Choroid plexus epithelial cell (primary cell): Measurements from ENCODE around the gene AMFR.
A peak's percentile ranks its signal among the peaks of the same experiment; 100 is the strongest.
"Not testable (repeated sequence)": the region's sequence is repeated elsewhere in the genome, so short reads cannot be mapped to it uniquely, and the experiment has no call there.

Experiments used
- DNase-seq: peaks from one replicate; pipeline ENCODE4 v3.0.0-alpha.2; 2010; ENCODE audit warnings: low read depth
- H3K4me3 ChIP-seq: 2 replicates; pipeline ENCODE4 v1.5.1; 2011; ENCODE audit warnings: low read depth, mild to moderate bottlenecking, control low read depth, low read length, moderate library complexity
- CTCF ChIP-seq: conservative IDR thresholded peaks from 2 replicates; pipeline ENCODE4 v1.5.1; 2011; ENCODE audit warnings: low read depth, mild to moderate bottlenecking, control low read depth, inconsistent platforms, low read length, moderate library complexity

Gene AMFR

GRCh38 chr16:56409195-56409594 is 16.1 kb downstream of the AMFR start:
- peak; percentile 73 for DNase-seq
- no peak for TF ChIP-seq CTCF
- H3K4me3 ChIP-seq = no peak overlapping the region

GRCh38 chr16:56408379-56409098 is 16.8 kb downstream of the AMFR start:
- DNase-seq = no peak
- no peak for TF ChIP-seq CTCF
- no peak overlapping the region for H3K4me3 ChIP-seq

GRCh38 chr16:56405977-56406672 is 19.2 kb downstream of the AMFR start:
- no peak overlapping the region for H3K4me3 ChIP-seq
- DNase-seq = no peak
- TF ChIP-seq CTCF = no peak

GRCh38 chr16:56401482-56401881 is 23.9 kb downstream of the AMFR start:
- peak; percentile 49 for TF ChIP-seq CTCF
- peak; percentile 25 for DNase-seq
- H3K4me3 ChIP-seq = no peak overlapping the region

GRCh38 chr16:56400458-56400857 is 24.9 kb downstream of the AMFR start:
- no peak overlapping the region for H3K4me3 ChIP-seq
- no peak for DNase-seq
- TF ChIP-seq CTCF = no peak

- DNase-seq = no peak
- no peak overlapping the region for H3K4me3 ChIP-seq
- no peak for TF ChIP-seq CTCF
These were observed 25.9 kb downstream of the AMFR start for GRCh38 chr16:56399486-56399885.

- TF ChIP-seq CTCF = no peak
- H3K4me3 ChIP-seq = no peak overlapping the region
- no peak for DNase-seq
These were observed 26.3 kb downstream of the AMFR start for GRCh38 chr16:56399047-56399446.

- not testable (repeated sequence) for H3K4me3 ChIP-seq, DNase-seq
These were observed 28.6 kb downstream of the AMFR start for GRCh38 chr16:56396724-56397123.
